Liver (tissue), 9 donors: ENCODE data around the gene RECQL5. TPM values are rescaled to one million over a fixed set of nuclear protein-coding genes. Genes with fewer than 3 reads are reported as not detected.

Source experiments
- DNase-seq: peaks from one replicate; pipeline ENCODE4 v3.0.0-alpha.2; 2017; ENCODE audit warnings: low spot score
- H3K27ac ChIP-seq, 2 donors: one replicate each; pipeline ENCODE4 v1.7.0; 2013; ENCODE audit warnings: inconsistent platforms in 2 of 2, low read length in 2 of 2, control low read depth in 1 of 2, low read depth in 1 of 2, mild to moderate bottlenecking in 1 of 2
- H3K27me3 ChIP-seq, 4 donors: one replicate each; pipeline versions ENCODE4 v1.6.1 to v1.7.0; 2013; ENCODE audit warnings: low read length in 3 of 4, inconsistent platforms in 1 of 4, mild to moderate bottlenecking in 1 of 4, moderate library complexity in 1 of 4; ENCODE audit not compliant: control insufficient read depth in 4 of 4, insufficient read depth in 4 of 4
- H3K36me3 ChIP-seq, 4 donors: one replicate each; pipeline versions ENCODE4 v1.6.1 to v1.7.0; 2013; ENCODE audit warnings: low read length in 3 of 4, mild to moderate bottlenecking in 3 of 4, low read depth in 1 of 4, moderate library complexity in 1 of 4; ENCODE audit not compliant: control insufficient read depth in 4 of 4, insufficient read depth in 3 of 4
- H3K4me1 ChIP-seq, 4 donors: one replicate each; pipeline versions ENCODE4 v1.6.1 to v1.7.0; 2013; ENCODE audit warnings: low read length in 3 of 4, mild to moderate bottlenecking in 3 of 4, moderate library complexity in 1 of 4; ENCODE audit not compliant: control insufficient read depth in 4 of 4, insufficient read depth in 4 of 4
- H3K4me3 ChIP-seq, 3 donors: one replicate each; pipeline versions ENCODE4 v1.6.1 to v1.7.0; 2013; ENCODE audit warnings: low read length in 3 of 3, control low read depth in 1 of 3, low read depth in 1 of 3, mild to moderate bottlenecking in 1 of 3
- H3K9ac ChIP-seq, 2 donors: one replicate each; pipeline ENCODE4 v1.7.0; 2013; ENCODE audit warnings: low read length in 2 of 2, mild to moderate bottlenecking in 2 of 2, moderate library complexity in 2 of 2, control low read depth in 1 of 2, low read depth in 1 of 2
- H3K9me3 ChIP-seq, 4 donors: one replicate each; pipeline versions ENCODE4 v1.6.1 to v1.7.0; 2013; ENCODE audit warnings: low read length in 3 of 4; ENCODE audit not compliant: control insufficient read depth in 4 of 4
- EGR1 ChIP-seq, 2 donors: IDR thresholded peaks; 2 replicates each; pipeline ENCODE4 v1.6.1; 2016 to 2018; ENCODE audit warnings: antibody characterized with exemption in 2 of 2, low read depth in 2 of 2
- FOXA1 ChIP-seq: IDR thresholded peaks from 2 replicates; pipeline ENCODE4 v1.6.1; 2016; ENCODE audit warnings: antibody characterized with exemption
- FOXA2 ChIP-seq: IDR thresholded peaks from 2 replicates; pipeline ENCODE4 v1.6.1; 2016; ENCODE audit warnings: antibody characterized with exemption
- HNF4A ChIP-seq, 2 donors: conservative IDR thresholded peaks; 2 replicates each; pipeline ENCODE4 v1.6.1; 2016; ENCODE audit warnings: antibody characterized with exemption in 2 of 2, mild to moderate bottlenecking in 2 of 2
- HNF4G ChIP-seq: IDR thresholded peaks from 2 replicates; pipeline ENCODE4 v1.6.1; 2016; ENCODE audit warnings: antibody characterized with exemption
- JUND ChIP-seq, 2 donors: IDR thresholded peaks; 2 replicates each; pipeline ENCODE4 v1.6.1; 2016; ENCODE audit warnings: antibody characterized with exemption in 2 of 2
- MAX ChIP-seq: IDR thresholded peaks from 2 replicates; pipeline ENCODE4 v1.6.1; 2016; ENCODE audit warnings: antibody characterized with exemption
- NR2F2 ChIP-seq: IDR thresholded peaks from 2 replicates; pipeline ENCODE4 v1.6.1; 2016; ENCODE audit warnings: antibody characterized with exemption
- RAD21 ChIP-seq, 2 donors: IDR thresholded peaks; 2 replicates each; pipeline ENCODE4 v1.6.1; 2016; ENCODE audit warnings: antibody characterized with exemption in 2 of 2, mild to moderate bottlenecking in 2 of 2
- REST ChIP-seq: IDR thresholded peaks from 2 replicates; pipeline ENCODE4 v1.6.1; 2016; ENCODE audit warnings: antibody characterized with exemption, mild to moderate bottlenecking
- RXRA ChIP-seq, 2 donors: IDR thresholded peaks; 2 replicates each; pipeline ENCODE4 v1.6.1; 2017 to 2018; ENCODE audit warnings: antibody characterized with exemption in 2 of 2, mild to moderate bottlenecking in 1 of 2
- SP1 ChIP-seq: IDR thresholded peaks from 2 replicates; pipeline ENCODE4 v1.6.1; 2018; ENCODE audit warnings: antibody characterized with exemption, mild to moderate bottlenecking
- TAF1 ChIP-seq: conservative IDR thresholded peaks from 2 replicates; pipeline ENCODE4 v1.6.1; 2016; ENCODE audit warnings: antibody characterized with exemption, mild to moderate bottlenecking
- YY1 ChIP-seq: IDR thresholded peaks from 2 replicates; pipeline ENCODE4 v1.6.1; 2016; ENCODE audit warnings: antibody characterized with exemption, mild to moderate bottlenecking
- ZBTB33 ChIP-seq: IDR thresholded peaks from 2 replicates; pipeline ENCODE4 v1.6.1; 2016; ENCODE audit warnings: antibody characterized with exemption
- WGBS: extraction: QIAGEN DNeasy Blood & Tissue Kit; methylation state at CpG from one replicate; pipeline ENCODE4 v1.1.7; 2013; 5-methylcytosine and 5-hydroxymethylcytosine counted together
- polyA plus RNA-seq, 2 donors: library from polyadenylated mRNA; stranded (reverse) in 1 of 2; unstranded in 1 of 2; fragments of 200-250 nt in 1 of 2; fragments of >200 nt in 1 of 2; fragmentation: Nextera tagmentation in 1 of 2; extraction: Ambion mirVana in 1 of 2; gene quantifications; one replicate each; pipeline versions ENCODE4 v1.2.1 to v1.2.3, GENCODE V29; 2013 to 2015
- total RNA-seq, 2 donors: library from RNA; depleted of rRNA; stranded (reverse); fragments of >200 nt; gene quantifications; one replicate each; pipeline ENCODE4 v1.2.3, GENCODE V29; 2014
- TF ChIP-seq, protein P1 (sequence below): IDR thresholded peaks from 2 replicates; pipeline ENCODE4 v1.6.1; 2016; ENCODE audit warnings: antibody characterized with exemption
- TF ChIP-seq, protein P2 (sequence below): fragments of 150-350 bp; IDR thresholded peaks from 2 replicates; pipeline ENCODE4 v1.5.1; 2017; ENCODE audit warnings: improper control_type of control experiment, low read depth, low read length; ENCODE audit not compliant: missing input control
- donor health status: healthy.
- donor health status: healthy.
- donor health status: healthy.
- donor health status: healthy.
- donor health status: healthy.

The RECQL5 gene
- total and polyA plus RNA-seq, 4 donors, result 8.3 to 15.1 (median 11.5) TPM

- TF ChIP-seq TAF1 (no peak), HNF4A (conservative IDR thresholded peaks at IDR 0.05) (no peak)
- TF ChIP-seq, protein P1, sequence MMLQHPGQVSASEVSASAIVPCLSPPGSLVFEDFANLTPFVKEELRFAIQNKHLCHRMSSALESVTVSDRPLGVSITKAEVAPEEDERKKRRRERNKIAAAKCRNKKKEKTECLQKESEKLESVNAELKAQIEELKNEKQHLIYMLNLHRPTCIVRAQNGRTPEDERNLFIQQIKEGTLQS, result no peak
Measured at GRCh38 chr17:75596320-75597087, 70.5 kb downstream of the RECQL5 start (continued).

GRCh38 chr17:75595920-75596313, 71.0 kb downstream of the RECQL5 start:
- Histone ChIP-seq H3K27ac (no peak overlapping the region), H3K9me3 (no peaks in the 10 kb centered on the region), H3K4me3 (no peak overlapping the region), H3K27me3 (no peaks in the 10 kb centered on the region), H3K4me1 (no peaks in the 10 kb centered on the region), H3K36me3 (peaks cover 0 to 1% (median 0%) of the 10 kb centered on the region in 4 donors), H3K9ac (no peak overlapping the region)
- no peak for DNase-seq
- TF ChIP-seq FOXA2 (no peak), JUND (IDR thresholded peaks at IDR 0.05) (no peak), ZBTB33 (no peak)
- TF ChIP-seq, protein P1, result no peak
- WGBS, result 91% methylated on average over 6 of the region's 6 CpGs

DNA sequence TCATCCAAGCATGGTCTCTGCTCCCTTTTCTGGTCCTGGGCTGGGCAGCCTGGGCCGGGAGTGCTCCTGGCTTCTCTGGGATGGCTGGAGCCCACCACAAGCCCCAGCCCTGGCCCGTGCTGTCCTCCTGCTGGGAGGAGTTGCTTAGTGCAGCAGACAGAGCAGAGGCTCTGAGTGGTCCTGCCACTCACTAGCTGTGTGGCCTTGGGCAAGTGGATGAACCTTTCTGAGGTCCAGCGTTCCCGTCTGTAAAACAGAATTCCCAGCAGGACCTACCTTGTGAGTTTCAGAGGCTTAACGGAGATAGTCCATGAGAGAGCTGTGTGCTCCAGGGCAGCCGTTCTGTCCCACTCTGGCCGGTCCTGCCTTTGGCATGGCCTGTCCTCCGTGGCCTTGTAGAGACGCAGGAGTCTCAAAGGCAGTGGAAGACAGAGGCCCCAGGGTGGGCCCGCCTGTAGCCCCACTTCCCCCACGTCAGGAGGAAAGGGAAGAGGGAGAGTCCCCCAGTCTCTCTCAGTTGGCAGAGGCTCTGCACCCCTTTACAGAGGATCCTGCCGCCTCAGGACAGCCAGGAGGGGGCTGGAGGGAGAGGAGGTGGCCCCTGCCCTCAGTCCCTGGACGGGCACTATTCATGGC, 71.6 kb downstream of the RECQL5 start:
- H3K27me3 ChIP-seq, result no peaks in the 10 kb centered on the region
- H3K36me3 ChIP-seq, result peaks cover 0 to 1% (median 0%) of the 10 kb centered on the region in 4 donors
- TF ChIP-seq, protein P2, sequence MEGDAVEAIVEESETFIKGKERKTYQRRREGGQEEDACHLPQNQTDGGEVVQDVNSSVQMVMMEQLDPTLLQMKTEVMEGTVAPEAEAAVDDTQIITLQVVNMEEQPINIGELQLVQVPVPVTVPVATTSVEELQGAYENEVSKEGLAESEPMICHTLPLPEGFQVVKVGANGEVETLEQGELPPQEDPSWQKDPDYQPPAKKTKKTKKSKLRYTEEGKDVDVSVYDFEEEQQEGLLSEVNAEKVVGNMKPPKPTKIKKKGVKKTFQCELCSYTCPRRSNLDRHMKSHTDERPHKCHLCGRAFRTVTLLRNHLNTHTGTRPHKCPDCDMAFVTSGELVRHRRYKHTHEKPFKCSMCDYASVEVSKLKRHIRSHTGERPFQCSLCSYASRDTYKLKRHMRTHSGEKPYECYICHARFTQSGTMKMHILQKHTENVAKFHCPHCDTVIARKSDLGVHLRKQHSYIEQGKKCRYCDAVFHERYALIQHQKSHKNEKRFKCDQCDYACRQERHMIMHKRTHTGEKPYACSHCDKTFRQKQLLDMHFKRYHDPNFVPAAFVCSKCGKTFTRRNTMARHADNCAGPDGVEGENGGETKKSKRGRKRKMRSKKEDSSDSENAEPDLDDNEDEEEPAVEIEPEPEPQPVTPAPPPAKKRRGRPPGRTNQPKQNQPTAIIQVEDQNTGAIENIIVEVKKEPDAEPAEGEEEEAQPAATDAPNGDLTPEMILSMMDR, result no peak
- TF ChIP-seq, protein P1, result no peak
- no peak for TF ChIP-seq FOXA1
- no peak for TF ChIP-seq RXRA (IDR thresholded peaks at IDR 0.05)
- TF ChIP-seq TAF1, result no peak
- no peak for TF ChIP-seq RAD21 (IDR thresholded peaks at IDR 0.05)
- TF ChIP-seq JUND (IDR thresholded peaks at IDR 0.05), result no peak
- no peak for TF ChIP-seq SP1
- no peak for TF ChIP-seq EGR1 (IDR thresholded peaks at IDR 0.05; ENCODE audit: low read depth in 2 of 2)
- TF ChIP-seq YY1, result no peak
- no peak for TF ChIP-seq MAX
- TF ChIP-seq NR2F2, result no peak
- no peak for TF ChIP-seq HNF4G
- TF ChIP-seq HNF4A (conservative IDR thresholded peaks at IDR 0.05), result no peak
- TF ChIP-seq REST, result no peak
- H3K9ac ChIP-seq, result no peak overlapping the region
- no peak overlapping the region for H3K27ac ChIP-seq
- peaks cover 0 to 1% (median under 1%) of the 10 kb centered on the region in 4 donors for H3K4me1 ChIP-seq
- DNase-seq, result no peak
- WGBS, result 86% methylated on average over 13 of the region's 13 CpGs
- no peak overlapping the region for H3K4me3 ChIP-seq
- H3K9me3 ChIP-seq, result no peaks in the 10 kb centered on the region
